ENCODE measurements around the gene OR52E1. TPM values are rescaled to one million over a fixed set of nuclear protein-coding genes. Genes with fewer than 3 reads are reported as not detected.

The OR52E1 gene
- total and polyA plus RNA-seq, 2 donors (not counting 1 experiment from before 2014, with no cell fraction given), result not detected

- TF ChIP-seq EZH2 (IDR thresholded peaks at IDR 0.05; ENCODE audit: low read length, missing control alignments), result no peak
- TF ChIP-seq, protein P1, sequence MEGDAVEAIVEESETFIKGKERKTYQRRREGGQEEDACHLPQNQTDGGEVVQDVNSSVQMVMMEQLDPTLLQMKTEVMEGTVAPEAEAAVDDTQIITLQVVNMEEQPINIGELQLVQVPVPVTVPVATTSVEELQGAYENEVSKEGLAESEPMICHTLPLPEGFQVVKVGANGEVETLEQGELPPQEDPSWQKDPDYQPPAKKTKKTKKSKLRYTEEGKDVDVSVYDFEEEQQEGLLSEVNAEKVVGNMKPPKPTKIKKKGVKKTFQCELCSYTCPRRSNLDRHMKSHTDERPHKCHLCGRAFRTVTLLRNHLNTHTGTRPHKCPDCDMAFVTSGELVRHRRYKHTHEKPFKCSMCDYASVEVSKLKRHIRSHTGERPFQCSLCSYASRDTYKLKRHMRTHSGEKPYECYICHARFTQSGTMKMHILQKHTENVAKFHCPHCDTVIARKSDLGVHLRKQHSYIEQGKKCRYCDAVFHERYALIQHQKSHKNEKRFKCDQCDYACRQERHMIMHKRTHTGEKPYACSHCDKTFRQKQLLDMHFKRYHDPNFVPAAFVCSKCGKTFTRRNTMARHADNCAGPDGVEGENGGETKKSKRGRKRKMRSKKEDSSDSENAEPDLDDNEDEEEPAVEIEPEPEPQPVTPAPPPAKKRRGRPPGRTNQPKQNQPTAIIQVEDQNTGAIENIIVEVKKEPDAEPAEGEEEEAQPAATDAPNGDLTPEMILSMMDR (conservative IDR thresholded peaks at IDR 0.05 in 1 of 2, IDR thresholded peaks at IDR 0.05 in 1 of 2; ENCODE audit: low read depth in 1 of 2, low read length in 2 of 2), result no peak
- Histone ChIP-seq H3K27ac (ENCODE audit: insufficient read depth, low read length) (no peak overlapping the region), H3K9ac (ENCODE audit: insufficient read depth, low read length) (no peak overlapping the region), H2AFZ (ENCODE audit: low read length) (no peak overlapping the region), H4K20me1 (ENCODE audit: control insufficient read depth, extremely low read depth, insufficient read depth, low read length) (no peaks in the 10 kb centered on the region), H3K36me3 (ENCODE audit: control insufficient read depth, insufficient read depth, low read length) (no peaks in the 10 kb centered on the region), H3K4me2 (ENCODE audit: extremely low read depth, insufficient read depth, low read length) (no peak overlapping the region), H3K27me3 (ENCODE audit: control insufficient read depth, insufficient read depth, low read length) (no peaks in the 10 kb centered on the region), H3K4me3 (replicated peaks in 1 of 4; ENCODE audit: control extremely low read depth in 1 of 4, insufficient read depth in 1 of 4, low read depth in 3 of 4, low read length in 4 of 4) (no peak overlapping the region), H3K79me2 (ENCODE audit: control insufficient read depth, insufficient read depth, low read length) (no peaks in the 10 kb centered on the region), H3K4me1 (ENCODE audit: control insufficient read depth, extremely low read depth, insufficient read depth, low read length) (no peaks in the 10 kb centered on the region), H3K9me3 (ENCODE audit: control insufficient read depth, insufficient read depth, low read depth, low read length) (no peaks in the 10 kb centered on the region)
- no peak for DNase-seq (ENCODE audit: low read depth in 2 of 2)
Measured at GRCh38 chr11:5103066-5103465, 33.7 kb downstream of the OR52E1 start.

DNA sequence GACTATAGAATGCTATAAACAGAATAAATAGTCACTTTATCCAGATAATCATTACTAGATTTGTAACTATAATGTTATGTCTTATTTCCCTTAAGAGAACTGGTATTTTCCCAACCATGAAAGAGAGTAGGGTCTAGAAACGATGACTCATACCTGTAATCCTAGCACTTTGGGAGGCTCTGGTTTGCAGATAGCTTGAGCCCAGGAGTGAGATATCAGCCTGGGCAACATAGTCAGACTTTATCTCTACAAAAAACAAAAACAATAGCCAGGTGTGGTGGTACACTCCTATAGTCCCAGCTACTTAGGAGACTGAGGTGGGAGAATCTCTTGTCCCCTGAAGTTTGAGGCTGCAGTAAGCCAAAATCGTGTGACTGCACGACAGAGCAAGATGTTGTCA is 37.9 kb downstream of the OR52E1 start:
- Histone ChIP-seq H3K79me2 (ENCODE audit: control insufficient read depth, insufficient read depth, low read length) (no peaks in the 10 kb centered on the region), H3K4me2 (ENCODE audit: extremely low read depth, insufficient read depth, low read length) (no peak overlapping the region), H3K36me3 (ENCODE audit: control insufficient read depth, insufficient read depth, low read length) (no peaks in the 10 kb centered on the region), H3K27ac (ENCODE audit: insufficient read depth, low read length) (no peak overlapping the region), H2AFZ (ENCODE audit: low read length) (no peak overlapping the region), H3K4me3 (replicated peaks in 1 of 4; ENCODE audit: control extremely low read depth in 1 of 4, insufficient read depth in 1 of 4, low read depth in 3 of 4, low read length in 4 of 4) (no peak overlapping the region), H3K27me3 (ENCODE audit: control insufficient read depth, insufficient read depth, low read length) (no peaks in the 10 kb centered on the region), H4K20me1 (ENCODE audit: control insufficient read depth, extremely low read depth, insufficient read depth, low read length) (no peaks in the 10 kb centered on the region), H3K9ac (ENCODE audit: insufficient read depth, low read length) (no peak overlapping the region), H3K4me1 (ENCODE audit: control insufficient read depth, extremely low read depth, insufficient read depth, low read length) (no peaks in the 10 kb centered on the region), H3K9me3 (ENCODE audit: control insufficient read depth, insufficient read depth, low read depth, low read length) (no peaks in the 10 kb centered on the region)
- TF ChIP-seq, protein P1 (conservative IDR thresholded peaks at IDR 0.05 in 1 of 2, IDR thresholded peaks at IDR 0.05 in 1 of 2; ENCODE audit: low read depth in 1 of 2, low read length in 2 of 2), result no peak
- TF ChIP-seq EZH2 (IDR thresholded peaks at IDR 0.05; ENCODE audit: low read length, missing control alignments), result no peak
- no peak for DNase-seq (ENCODE audit: low read depth in 2 of 2)

- Histone ChIP-seq H3K79me2 (ENCODE audit: control insufficient read depth, insufficient read depth, low read length) (no peaks in the 10 kb centered on the region), H3K9ac (ENCODE audit: insufficient read depth, low read length) (no peak overlapping the region), H3K9me3 (ENCODE audit: control insufficient read depth, insufficient read depth, low read depth, low read length) (no peaks in the 10 kb centered on the region), H3K4me3 (replicated peaks in 1 of 4; ENCODE audit: control extremely low read depth in 1 of 4, insufficient read depth in 1 of 4, low read depth in 3 of 4, low read length in 4 of 4) (no peak overlapping the region), H3K36me3 (ENCODE audit: control insufficient read depth, insufficient read depth, low read length) (no peaks in the 10 kb centered on the region), H3K27me3 (ENCODE audit: control insufficient read depth, insufficient read depth, low read length) (no peaks in the 10 kb centered on the region), H3K4me1 (ENCODE audit: control insufficient read depth, extremely low read depth, insufficient read depth, low read length) (no peaks in the 10 kb centered on the region), H3K4me2 (ENCODE audit: extremely low read depth, insufficient read depth, low read length) (no peak overlapping the region), H3K27ac (ENCODE audit: insufficient read depth, low read length) (no peak overlapping the region), H4K20me1 (ENCODE audit: control insufficient read depth, extremely low read depth, insufficient read depth, low read length) (no peaks in the 10 kb centered on the region), H2AFZ (ENCODE audit: low read length) (no peak overlapping the region)
- DNase-seq (ENCODE audit: low read depth in 2 of 2), result no peak
- no peak for TF ChIP-seq EZH2 (IDR thresholded peaks at IDR 0.05; ENCODE audit: low read length, missing control alignments)
- TF ChIP-seq, protein P1 (conservative IDR thresholded peaks at IDR 0.05 in 1 of 2, IDR thresholded peaks at IDR 0.05 in 1 of 2; ENCODE audit: low read depth in 1 of 2, low read length in 2 of 2), result no peak
Measured at GRCh38 chr11:5115339-5115738, 46.0 kb downstream of the OR52E1 start.
